ENCODE measurements around the gene DACT3. TPM values are rescaled to one million over a fixed set of nuclear protein-coding genes. Genes with fewer than 3 reads are reported as not detected.

The DACT3 gene
- 0.57 and 0.65 TPM in 2 replicates for total RNA-seq

GRCh38 chr19:46661020-46661731 is at the start of gene DACT3:
DACT3 (minus strand) TSS chr19:46661182; CDS start chr19:46661064, 118 bp downstream.

GRCh38 chr19:46635920-46636761 is 24.8 kb downstream of the DACT3 start, which contains the start of gene GNG8:
GNG8 (minus strand) TSS chr19:46636202; CDS start chr19:46634682, 1,520 bp downstream.

GRCh38 chr19:46624958-46625661 is 35.9 kb downstream of the DACT3 start, which contains the start of gene PTGIR:
PTGIR (minus strand) TSS chr19:46625089; CDS start chr19:46624225, 864 bp downstream.

GRCh38 chr19:46601318-46602224 is 59.4 kb downstream of the DACT3 start, which contains the start of gene CALM3:
CALM3 (plus strand) TSS chr19:46601330; CDS start chr19:46601435, 105 bp downstream.

Small RNA genes within 50 kb of the gene (small RNA-seq; reads per million reads assigned to genes)
- not detected for gene MIR320E
- gene RN7SL364P: not detected

Other genes with a start within 250 kb of the DACT3 start
- gene CCDC8, start 247.6 kb downstream of the DACT3 start, total RNA-seq: under 0.01 and 0.29 TPM in 2 replicates
- not detected in 2 replicates for gene PNMA8C, start 232.2 kb downstream of the DACT3 start, total RNA-seq
- gene PNMA8A, start 189.6 kb downstream of the DACT3 start, total RNA-seq: under 0.01 and 0.10 TPM in 2 replicates
- gene PNMA8B, start 165.3 kb downstream of the DACT3 start, total RNA-seq: under 0.01 TPM in 2 replicates
- gene CALM3, start 59.9 kb downstream of the DACT3 start, total RNA-seq: 233 and 271 TPM in 2 replicates
- 0.10 and 0.98 TPM in 2 replicates for gene PTGIR, start 36.1 kb downstream of the DACT3 start, total RNA-seq
- gene GNG8, start 25.0 kb downstream of the DACT3 start, total RNA-seq: not detected in 2 replicates
- gene PRKD2, start 55.9 kb upstream of the DACT3 start, total RNA-seq: 36.3 and 55.3 TPM in 2 replicates
- gene FKRP, start 84.9 kb upstream of the DACT3 start, total RNA-seq: 29.7 and 30.4 TPM in 2 replicates
- gene STRN4, start 85.3 kb upstream of the DACT3 start, total RNA-seq: 103 and 110 TPM in 2 replicates
- 57.7 and 66.3 TPM in 2 replicates for gene SLC1A5, start 127.4 kb upstream of the DACT3 start, total RNA-seq
- 177 and 192 TPM in 2 replicates for gene AP2S1, start 189.7 kb upstream of the DACT3 start, total RNA-seq
- 34.5 and 35.6 TPM in 2 replicates for gene ARHGAP35, start 199.8 kb upstream of the DACT3 start, total RNA-seq

Data from vein endothelial cell (primary cell).